IMR-90 (cell line): ENCODE measurements around the gene CBX6. TPM values are rescaled to one million over a fixed set of nuclear protein-coding genes. Genes with fewer than 3 reads are reported as not detected.

Experiments
- ATAC-seq: fragments of 200-7000 bp; cut with Tn5 transposase; 2 replicates; pipeline ENCODE4 v1.9.1; 2020; ENCODE audit warnings: low read depth, mild to moderate bottlenecking, moderate library complexity
- BruUV-seq: library from RNA; stranded (reverse); fragments of 400-500 nt; replicated peaks from 2 replicates; lab custom pipeline; 2021; lab: Mats Ljungman, UMichigan
- CTCF ChIA-PET: fragments of 300-600 bp; formaldehyde crosslinking; extraction: SDS; loops from one replicate; lab custom pipeline; 2021; ENCODE audit warnings: antibody characterized with exemption; lab: Yijun Ruan, JAX
- POLR2A ChIA-PET: fragments of 300-600 bp; sonication (Branson Sonifier 250); formaldehyde crosslinking; loops from one replicate; lab custom pipeline; 2022; ENCODE audit warnings: antibody characterized with exemption; ENCODE audit not compliant: unreplicated experiment; lab: Charles Lee
- DNase-seq: peaks from one replicate; pipeline ENCODE4 v3.0.0; 2013
- H2AFZ ChIP-seq: replicated peaks from 2 replicates; pipeline ENCODE3; 2013; ENCODE audit warnings: low read length, mild to moderate bottlenecking; ENCODE audit not compliant: poor library complexity
- H2AK5ac ChIP-seq: 2 replicates; pipeline ENCODE4 v1.6.1; 2013; ENCODE audit warnings: low read depth, low read length, inconsistent platforms
- H2AK9ac ChIP-seq: replicated peaks from 2 replicates; pipeline ENCODE3; 2013; ENCODE audit warnings: mild to moderate bottlenecking, low read depth, low read length, moderate library complexity; ENCODE audit not compliant: poor library complexity
- H2BK120ac ChIP-seq: 2 replicates; pipeline ENCODE4 v1.6.1; 2013; ENCODE audit warnings: low read depth, low read length, inconsistent platforms
- H2BK15ac ChIP-seq: 3 replicates; pipeline ENCODE4 v1.6.1; 2013; ENCODE audit warnings: low read depth, low read length, inconsistent platforms
- H2BK20ac ChIP-seq: 2 replicates; pipeline ENCODE4 v1.6.1; 2013; ENCODE audit warnings: low read depth, mild to moderate bottlenecking, inconsistent platforms, low read length, moderate library complexity
- H2BK5ac ChIP-seq: 2 replicates; pipeline ENCODE4 v1.6.1; 2013; ENCODE audit warnings: mild to moderate bottlenecking, low read depth, low read length, inconsistent platforms; ENCODE audit not compliant: poor library complexity, severe bottlenecking
- H3K14ac ChIP-seq: replicated peaks from 2 replicates; pipeline ENCODE4 v1.6.1; 2013; ENCODE audit warnings: low read depth, low read length, inconsistent platforms
- H3K18ac ChIP-seq: 2 replicates; pipeline ENCODE4 v1.6.1; 2013; ENCODE audit warnings: low read depth, low read length, control low read depth
- H3K23ac ChIP-seq: 2 replicates; pipeline ENCODE4 v1.6.1; 2013; ENCODE audit warnings: low read depth, low read length, inconsistent platforms
- H3K27ac ChIP-seq: 2 replicates; pipeline ENCODE4 v1.5.1; 2013; ENCODE audit warnings: mild to moderate bottlenecking, control low read depth, low read length; ENCODE audit not compliant: insufficient read depth
- H3K27me3 ChIP-seq: 2 replicates; pipeline ENCODE4 v1.6.1; 2013; ENCODE audit warnings: low read length; ENCODE audit not compliant: control insufficient read depth, insufficient read depth
- H3K36me3 ChIP-seq: 2 replicates; pipeline ENCODE4 v1.6.1; 2013; ENCODE audit warnings: low read length, mixed read lengths; ENCODE audit not compliant: control insufficient read depth, insufficient read depth
- H3K4ac ChIP-seq: 2 replicates; pipeline ENCODE4 v1.6.1; 2013; ENCODE audit warnings: low read depth, low read length, inconsistent platforms
- H3K4me1 ChIP-seq: 2 replicates; pipeline ENCODE4 v1.6.1; 2013; ENCODE audit warnings: low read length, mixed read lengths; ENCODE audit not compliant: control insufficient read depth, insufficient read depth
- H3K4me2 ChIP-seq: 2 replicates; pipeline ENCODE4 v1.6.1; 2013; ENCODE audit warnings: low read depth, mild to moderate bottlenecking, control low read depth, low read length, moderate library complexity
- H3K4me3 ChIP-seq: 2 replicates; pipeline ENCODE4 v1.5.1; 2013; ENCODE audit warnings: low read depth, mild to moderate bottlenecking, control low read depth, low read length, moderate library complexity; ENCODE audit not compliant: insufficient read depth
- H3K56ac ChIP-seq: 2 replicates; pipeline ENCODE4 v1.6.1; 2013; ENCODE audit warnings: low read length, inconsistent platforms; ENCODE audit not compliant: insufficient read depth; ENCODE audit errors: extremely low read depth
- H3K79me1 ChIP-seq, 2 experiments: 2 replicates each; pipeline ENCODE4 v1.6.1; 2013; ENCODE audit warnings: low read length in 2 of 2, inconsistent platforms in 1 of 2, low read depth in 1 of 2
- H3K9ac ChIP-seq: 2 replicates; pipeline ENCODE4 v1.6.1; 2013; ENCODE audit warnings: low read depth, low read length, control low read depth
- H3K9me1 ChIP-seq: 2 replicates; pipeline ENCODE4 v1.6.1; 2013; ENCODE audit warnings: low read length, inconsistent platforms; ENCODE audit not compliant: insufficient read depth
- H3K9me3 ChIP-seq: 2 replicates; pipeline ENCODE4 v1.6.1; 2013; ENCODE audit warnings: low read length; ENCODE audit not compliant: control insufficient read depth, insufficient read depth
- H4K20me1 ChIP-seq: 2 replicates; pipeline ENCODE4 v1.6.1; 2013; ENCODE audit warnings: low read length, inconsistent platforms; ENCODE audit not compliant: insufficient read depth
- H4K5ac ChIP-seq: 2 replicates; pipeline ENCODE4 v1.6.1; 2013; ENCODE audit warnings: mild to moderate bottlenecking, low read depth, low read length, control low read depth
- H4K8ac ChIP-seq, 2 experiments: 2 replicates each; pipeline ENCODE4 v1.6.1; 2013; ENCODE audit warnings: low read depth in 2 of 2, low read length in 2 of 2, control low read depth in 1 of 2, inconsistent platforms in 1 of 2
- H4K91ac ChIP-seq: 2 replicates; pipeline ENCODE4 v1.6.1; 2013; ENCODE audit warnings: low read depth, low read length, inconsistent platforms; ENCODE audit not compliant: insufficient read depth
- CEBPB ChIP-seq: IDR thresholded peaks from 2 replicates; pipeline ENCODE4 v1.6.1; 2012; ENCODE audit warnings: low read depth, low read length, improper control_type of control experiment
- ELK1 ChIP-seq: fragments of 150-350 bp; IDR thresholded peaks from 2 replicates; pipeline ENCODE4 v1.6.1; 2016; ENCODE audit warnings: low read depth, mild to moderate bottlenecking, low read length, moderate library complexity, borderline replicate concordance
- FOS ChIP-seq: fragments of 150-350 bp; IDR thresholded peaks from 2 replicates; pipeline ENCODE4 v1.6.1; 2016; ENCODE audit warnings: low read depth, low read length
- MAZ ChIP-seq: IDR thresholded peaks from 2 replicates; pipeline ENCODE4 v1.6.1; 2012; ENCODE audit warnings: low read depth, mild to moderate bottlenecking, low read length, improper control_type of control experiment, moderate library complexity, borderline replicate concordance
- RAD21 ChIP-seq: IDR thresholded peaks from 2 replicates; pipeline ENCODE4 v1.6.1; 2012; ENCODE audit warnings: low read length, improper control_type of control experiment
- whole genome bisulfite sequencing, 2 experiments: methylation state at CpG; one replicate each; pipeline versions ENCODE4 v1.1.5 to v1.1.7; 2013; ENCODE audit warnings: missing lambda C conversion rate in 2 of 2; ENCODE audit not compliant: insufficient read length in 1 of 2; ENCODE audit errors: extremely low coverage in 2 of 2; 5-methylcytosine and 5-hydroxymethylcytosine counted together
- dilution Hi-C: fragments of 300-500 bp; cut with HindIII; formaldehyde crosslinking; loops from one replicate; pipeline ENCODE4 v1.14.3; 2018; ENCODE audit warnings: low sequenced_read_pairs; ENCODE audit not compliant: unreplicated experiment
- in situ Hi-C: fragments of 300-500 bp; cut with MboI; formaldehyde crosslinking; loops from 3 replicates; pipeline ENCODE4 v1.14.3; 2019; ENCODE audit warnings: low sequenced_read_pairs, inconsistent platforms, mixed read lengths
- intact Hi-C: fragments of 100-400 bp; cut with micrococcal nuclease; formaldehyde crosslinking; loops from 2 replicates; pipeline ENCODE4 v1.10.0; 2022
- polyA plus RNA-seq, 3 experiments: library from polyadenylated mRNA; depleted of rRNA; stranded (reverse); fragments of >200 nt; gene quantifications; 2 replicates each; pipeline ENCODE4 v1.2.3, GENCODE V29; 2012; ENCODE audit warnings: low replicate concordance in 1 of 3
- total RNA-seq: library from RNA; depleted of rRNA; stranded (reverse); fragments of >200 nt; gene quantifications from 2 replicates; pipeline ENCODE4 v1.2.3, GENCODE V29; 2012

CBX6 gene
- total and polyA plus RNA-seq, 2 of the 4 experiments (the other 2 are of a cell fraction) = 15.2 to 19.0 TPM

GRCh38 chr22:38842512-38843200 lies 29.4 kb downstream of the CBX6 start:
- peak overlapping the region; percentile 51; the same call in 1 of the 2 replicates for H3K23ac ChIP-seq
- no peaks in the 10 kb centered on the region for H3K4me1 ChIP-seq
- H3K79me1 ChIP-seq = no peaks in the 10 kb centered on the region
- no peak overlapping the region for H4K91ac ChIP-seq
- H3K9me1 ChIP-seq = no peaks in the 10 kb centered on the region
- H3K14ac ChIP-seq = no peak overlapping the region
- ChIA-PET CTCF (interaction anchor here (0.5 to 0.7 kb wide), 3 partner anchors 56 to 226 kb away, joined by 3 to 6 read pairs (median 3); no protein-coding TSS in a partner anchor), POLR2A (no interaction called here)
- peak overlapping the region; percentile 89 for H2AFZ ChIP-seq
- peak overlapping the region; percentile 0 for H2AK9ac ChIP-seq
- ATAC-seq (no peak), DNase-seq (no peak)
- peaks cover 25% of the 10 kb centered on the region for H3K27me3 ChIP-seq
- no peak overlapping the region for H4K8ac ChIP-seq
- H4K20me1 ChIP-seq = no peaks in the 10 kb centered on the region
- no peak overlapping the region for H4K5ac ChIP-seq
- H2AK5ac ChIP-seq = no peak overlapping the region
- H2BK5ac ChIP-seq = no peak overlapping the region
- no peak overlapping the region for H3K27ac ChIP-seq
- no peak overlapping the region for H2BK120ac ChIP-seq
- no peak for TF ChIP-seq FOS
- TF ChIP-seq MAZ = no peak
- TF ChIP-seq CEBPB = no peak
- no peak for TF ChIP-seq RAD21
- TF ChIP-seq ELK1 = no peak
- BruUV-seq = no TSS peak
- in situ Hi-C loops (no loop called here), dilution Hi-C loops (no loop called here), intact Hi-C loops (loop anchor here (5.0 kb wide), 1 partner anchor 55 kb away; no protein-coding TSS in a partner anchor)
- 5% methylated on average over 16 of the region's 34 CpGs; no CpG with 5 or more reads in 1 of the 2 experiments for WGBS, 2 experiments
- H3K9ac ChIP-seq = no peak overlapping the region
- no peak overlapping the region for H2BK20ac ChIP-seq
- no peak overlapping the region for H3K4ac ChIP-seq
- H3K9me3 ChIP-seq = no peaks in the 10 kb centered on the region
- H3K18ac ChIP-seq = no peak overlapping the region
- no peak overlapping the region for H3K56ac ChIP-seq
- peak overlapping the region; percentile 1; the same call in 1 of the 2 replicates for H3K4me2 ChIP-seq
- H3K36me3 ChIP-seq = no peaks in the 10 kb centered on the region
- peak overlapping the region; percentile 41 for H3K4me3 ChIP-seq
- no peak overlapping the region for H2BK15ac ChIP-seq
